Ovary (tissue), 3 donors: Measurements from ENCODE around the gene AQP9.

Experiments
- POLR2A ChIP-seq: fragments of 450-650 bp; IDR thresholded peaks from one replicate; pipeline ENCODE4 v1.6.1; 2017; ENCODE audit warnings: antibody characterized with exemption, mild to moderate bottlenecking, moderate library complexity
- TF ChIP-seq, protein P1 (sequence below), 3 donors: fragments of 450-650 bp in 2 of 3; fragments of 200-600 bp in 1 of 3; IDR thresholded peaks; one replicate each; pipeline versions ENCODE4 v1.5.1 to v1.8.0; 2016 to 2022; ENCODE audit warnings: antibody characterized with exemption in 3 of 3, mild to moderate bottlenecking in 1 of 3
- donor health status: DM: no; HTN: no; CAD: no.

DNA sequence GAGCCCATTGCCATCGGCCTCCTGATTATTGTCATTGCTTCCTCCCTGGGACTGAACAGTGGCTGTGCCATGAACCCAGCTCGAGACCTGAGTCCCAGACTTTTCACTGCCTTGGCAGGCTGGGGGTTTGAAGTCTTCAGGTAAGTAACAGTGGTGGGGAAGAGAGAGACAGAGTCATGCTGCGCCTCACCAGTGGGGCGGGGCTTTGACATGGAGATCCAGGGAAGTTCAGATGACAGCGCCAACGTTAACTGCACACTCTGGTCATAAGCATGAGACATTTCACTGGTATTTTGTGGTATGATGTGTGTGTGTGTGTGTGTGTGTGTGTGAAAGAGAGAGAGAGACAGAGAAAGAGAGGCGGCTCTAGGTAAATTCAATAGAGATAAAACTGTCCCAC is 41.0 kb downstream of the AQP9 start:
- TF ChIP-seq, protein P1, sequence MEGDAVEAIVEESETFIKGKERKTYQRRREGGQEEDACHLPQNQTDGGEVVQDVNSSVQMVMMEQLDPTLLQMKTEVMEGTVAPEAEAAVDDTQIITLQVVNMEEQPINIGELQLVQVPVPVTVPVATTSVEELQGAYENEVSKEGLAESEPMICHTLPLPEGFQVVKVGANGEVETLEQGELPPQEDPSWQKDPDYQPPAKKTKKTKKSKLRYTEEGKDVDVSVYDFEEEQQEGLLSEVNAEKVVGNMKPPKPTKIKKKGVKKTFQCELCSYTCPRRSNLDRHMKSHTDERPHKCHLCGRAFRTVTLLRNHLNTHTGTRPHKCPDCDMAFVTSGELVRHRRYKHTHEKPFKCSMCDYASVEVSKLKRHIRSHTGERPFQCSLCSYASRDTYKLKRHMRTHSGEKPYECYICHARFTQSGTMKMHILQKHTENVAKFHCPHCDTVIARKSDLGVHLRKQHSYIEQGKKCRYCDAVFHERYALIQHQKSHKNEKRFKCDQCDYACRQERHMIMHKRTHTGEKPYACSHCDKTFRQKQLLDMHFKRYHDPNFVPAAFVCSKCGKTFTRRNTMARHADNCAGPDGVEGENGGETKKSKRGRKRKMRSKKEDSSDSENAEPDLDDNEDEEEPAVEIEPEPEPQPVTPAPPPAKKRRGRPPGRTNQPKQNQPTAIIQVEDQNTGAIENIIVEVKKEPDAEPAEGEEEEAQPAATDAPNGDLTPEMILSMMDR (IDR thresholded peaks at IDR 0.05), result no peak
- no peak for TF ChIP-seq POLR2A
